PFSK-1 (cell line): ENCODE data around the gene CPA1.

Experiments
- POLR2AphosphoS5 ChIP-seq: IDR thresholded peaks from 2 replicates; pipeline ENCODE4 v1.6.1; 2012; ENCODE audit warnings: low read depth, mild to moderate bottlenecking, control low read depth, low read length, moderate library complexity
- REST ChIP-seq, 2 experiments: IDR thresholded peaks; 2 replicates each; pipeline versions ENCODE4 v1.6.1 to v1.8.0; 2011 to 2012; ENCODE audit warnings: low read depth in 2 of 2, low read length in 2 of 2, control low read depth in 1 of 2, inconsistent platforms in 1 of 2, mild to moderate bottlenecking in 1 of 2, moderate library complexity in 1 of 2; ENCODE audit not compliant: insufficient read depth in 1 of 2
- SIN3A ChIP-seq: IDR thresholded peaks from 2 replicates; pipeline ENCODE4 v1.6.1; 2012; ENCODE audit warnings: mild to moderate bottlenecking, low read length, moderate library complexity, borderline replicate concordance; ENCODE audit not compliant: insufficient read depth
- TAF1 ChIP-seq: IDR thresholded peaks from 2 replicates; pipeline ENCODE4 v1.6.1; 2012; ENCODE audit warnings: low read length, control low read depth, borderline replicate concordance; ENCODE audit not compliant: insufficient read depth

GRCh38 chr7:130383187-130383980, 3.1 kb downstream of the CPA1 start:
- TF ChIP-seq TAF1, result no peak
- no peak for TF ChIP-seq REST (IDR thresholded peaks at IDR 0.05; ENCODE audit: insufficient read depth in 1 of 2, low read depth in 2 of 2, low read length in 2 of 2)
- TF ChIP-seq SIN3A, result no peak
- no peak for TF ChIP-seq POLR2AphosphoS5
